ENCODE data around the gene MAPT. TPM values are rescaled to one million over a fixed set of nuclear protein-coding genes. Genes with fewer than 3 reads are reported as not detected.

Gene MAPT
- total RNA-seq, 1 experiment from 2014 or later = 37.5 TPM

GRCh38 chr17:45958994-45959665 is 64.8 kb downstream of the MAPT start:
- no peak overlapping the region for H3K27ac ChIP-seq (ENCODE audit: low read depth, low read length)
- H3K4me3 ChIP-seq (replicated peaks in 1 of 2; ENCODE audit: low read depth in 1 of 2, low read length in 2 of 2) = no peak overlapping the region
- ATAC-seq (no peak), DNase-seq (ENCODE audit: low read depth, low spot score) (no peak)
- no peaks in the 10 kb centered on the region for H3K79me2 ChIP-seq (ENCODE audit: insufficient read depth, low read length)
- ChIA-PET CTCF (no interaction called here), POLR2A (no interaction called here), RAD21 (ENCODE audit: low non-redundant PET in 1 of 2, low total read pairs in 2 of 2, uncharacterized antibody in 2 of 2, unreplicated experiment in 2 of 2) (no interaction called here)
- TF ChIP-seq TCF7L2 (IDR thresholded peaks at IDR 0.05; ENCODE audit: borderline replicate concordance, extremely low read depth, insufficient read depth, insufficient read length) (no peak), RAD21 (IDR thresholded peaks at IDR 0.05; ENCODE audit: low read depth) (no peak), MAX (IDR thresholded peaks at IDR 0.05) (no peak), ATF3 (IDR thresholded peaks at IDR 0.05) (no peak), CBX3 (IDR thresholded peaks at IDR 0.05; ENCODE audit: low read depth) (no peak)
- BruUV-seq (replicated peaks) = no TSS peak
- intact Hi-C loops (cut with micrococcal nuclease) = no loop called here
- no peak overlapping the region for H3K9ac ChIP-seq (ENCODE audit: low read length)
- H3K4me1 ChIP-seq (ENCODE audit: control insufficient read depth in 1 of 2, insufficient read depth in 2 of 2, low read length in 2 of 2) = peaks cover 9 to 21% of the 10 kb centered on the region in 2 experiments
- no peaks in the 10 kb centered on the region for H3K27me3 ChIP-seq (ENCODE audit: insufficient read depth, low read length)
- H3K4me2 ChIP-seq (ENCODE audit: low read length) = no peak overlapping the region
- H3K36me3 ChIP-seq (ENCODE audit: control insufficient read depth in 1 of 2, insufficient read depth in 2 of 2, low read length in 2 of 2) = no peaks in the 10 kb centered on the region
- no peaks in the 10 kb centered on the region for H4K20me1 ChIP-seq (ENCODE audit: insufficient read depth)
- no peaks in the 10 kb centered on the region for H3K9me2 ChIP-seq (ENCODE audit: insufficient read depth)
- H3K9me3 ChIP-seq (ENCODE audit: control insufficient read depth in 1 of 2, insufficient read depth in 1 of 2, low read depth in 1 of 2, low read length in 2 of 2) = no peaks in the 10 kb centered on the region
- H2AFZ ChIP-seq (ENCODE audit: low read depth, low read length, poor library complexity, severe bottlenecking) = no peak overlapping the region

DNA sequence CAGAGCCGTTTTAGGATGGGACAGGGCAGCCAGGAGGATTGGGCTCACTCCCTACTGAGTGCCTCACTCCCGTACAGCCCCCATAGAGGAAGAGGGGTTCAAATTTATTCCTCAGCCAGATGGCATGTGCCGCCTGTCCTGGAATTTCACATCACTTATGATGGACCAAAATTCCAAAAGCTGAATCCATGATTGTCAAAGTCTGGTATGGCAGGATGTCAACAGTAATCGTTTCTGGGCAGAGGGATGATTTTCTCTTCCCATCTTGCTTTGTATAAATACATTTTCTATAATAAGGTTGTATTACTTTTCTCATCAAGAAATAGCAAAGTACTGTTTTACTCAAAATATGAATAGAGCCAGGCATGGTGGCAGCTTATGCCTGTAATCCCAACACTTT is 66.0 kb downstream of the MAPT start:
- ChIA-PET CTCF (interaction anchor here (1.2 to 2.0 kb wide), 2 partner anchors 12 to 14 kb away, joined by 4 to 12 read pairs; no protein-coding TSS in a partner anchor), RAD21 (ENCODE audit: low non-redundant PET in 1 of 2, low total read pairs in 2 of 2, uncharacterized antibody in 2 of 2, unreplicated experiment in 2 of 2) (no interaction called here)
- no peak for ATAC-seq
- TF ChIP-seq ZNF274 (IDR thresholded peaks at IDR 0.05; ENCODE audit: low read depth, low read length) (no peak), POLR2AphosphoS5 (IDR thresholded peaks at IDR 0.05; ENCODE audit: low read depth, low read length) (no peak), SRF (IDR thresholded peaks at IDR 0.05; ENCODE audit: low read depth) (no peak), ATF3 (IDR thresholded peaks at IDR 0.05) (no peak), POLR2A (IDR thresholded peaks at IDR 0.05; ENCODE audit: borderline replicate concordance, extremely low read depth, insufficient read depth, insufficient read length) (no peak), CBX3 (IDR thresholded peaks at IDR 0.05; ENCODE audit: low read depth) (no peak), ELF1 (IDR thresholded peaks at IDR 0.05; ENCODE audit: borderline replicate concordance, low read depth) (no peak), EGR1 (IDR thresholded peaks at IDR 0.05; ENCODE audit: low read depth) (no peak), CEBPB (IDR thresholded peaks at IDR 0.05; ENCODE audit: low read depth) (no peak), SP1 (IDR thresholded peaks at IDR 0.05; ENCODE audit: low read depth) (no peak), SIN3A (IDR thresholded peaks at IDR 0.05; ENCODE audit: low read depth) (no peak), TCF7L2 (IDR thresholded peaks at IDR 0.05; ENCODE audit: borderline replicate concordance, extremely low read depth, insufficient read depth, insufficient read length) (no peak), EZH2 (IDR thresholded peaks at IDR 0.05) (no peak)
- TF ChIP-seq, protein P1, sequence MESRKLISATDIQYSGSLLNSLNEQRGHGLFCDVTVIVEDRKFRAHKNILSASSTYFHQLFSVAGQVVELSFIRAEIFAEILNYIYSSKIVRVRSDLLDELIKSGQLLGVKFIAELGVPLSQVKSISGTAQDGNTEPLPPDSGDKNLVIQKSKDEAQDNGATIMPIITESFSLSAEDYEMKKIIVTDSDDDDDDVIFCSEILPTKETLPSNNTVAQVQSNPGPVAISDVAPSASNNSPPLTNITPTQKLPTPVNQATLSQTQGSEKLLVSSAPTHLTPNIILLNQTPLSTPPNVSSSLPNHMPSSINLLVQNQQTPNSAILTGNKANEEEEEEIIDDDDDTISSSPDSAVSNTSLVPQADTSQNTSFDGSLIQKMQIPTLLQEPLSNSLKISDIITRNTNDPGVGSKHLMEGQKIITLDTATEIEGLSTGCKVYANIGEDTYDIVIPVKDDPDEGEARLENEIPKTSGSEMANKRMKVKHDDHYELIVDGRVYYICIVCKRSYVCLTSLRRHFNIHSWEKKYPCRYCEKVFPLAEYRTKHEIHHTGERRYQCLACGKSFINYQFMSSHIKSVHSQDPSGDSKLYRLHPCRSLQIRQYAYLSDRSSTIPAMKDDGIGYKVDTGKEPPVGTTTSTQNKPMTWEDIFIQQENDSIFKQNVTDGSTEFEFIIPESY (IDR thresholded peaks at IDR 0.05; ENCODE audit: extremely low read depth, insufficient replicate concordance, low read length) = no peak

More for the DNA sequence above, 66.0 kb downstream of the MAPT start:
- no peak for DNase-seq (ENCODE audit: low read depth, low spot score)
- no peaks in the 10 kb centered on the region for H3K36me3 ChIP-seq (ENCODE audit: control insufficient read depth in 1 of 2, insufficient read depth in 2 of 2, low read length in 2 of 2)
- peaks cover 3 to 10% of the 10 kb centered on the region in 2 experiments; a peak in 3 of 4 replicates for H3K4me1 ChIP-seq (ENCODE audit: control insufficient read depth in 1 of 2, insufficient read depth in 2 of 2, low read length in 2 of 2)
- no peaks in the 10 kb centered on the region for H3K9me3 ChIP-seq (ENCODE audit: control insufficient read depth in 1 of 2, insufficient read depth in 1 of 2, low read depth in 1 of 2, low read length in 2 of 2)
- H2AFZ ChIP-seq (ENCODE audit: low read depth, low read length, poor library complexity, severe bottlenecking) = no peak overlapping the region
- H3K79me2 ChIP-seq (ENCODE audit: insufficient read depth, low read length) = no peaks in the 10 kb centered on the region
- no TSS peak for BruUV-seq (replicated peaks)
- no peak overlapping the region for H3K9ac ChIP-seq (ENCODE audit: low read length)
- no peak overlapping the region for H3K4me3 ChIP-seq (replicated peaks in 1 of 2; ENCODE audit: low read depth in 1 of 2, low read length in 2 of 2)
- H3K27ac ChIP-seq (ENCODE audit: low read depth, low read length) = no peak overlapping the region
- POLR2A ChIA-PET = no interaction called here
- H3K27me3 ChIP-seq (ENCODE audit: insufficient read depth, low read length) = no peaks in the 10 kb centered on the region
- H3K9me2 ChIP-seq (ENCODE audit: insufficient read depth) = no peaks in the 10 kb centered on the region
- intact Hi-C loops (cut with micrococcal nuclease) = no loop called here
- H3K4me2 ChIP-seq (ENCODE audit: low read length) = no peak overlapping the region
- no peaks in the 10 kb centered on the region for H4K20me1 ChIP-seq (ENCODE audit: insufficient read depth)

Measured in HCT116 (cell line).